Measurements from ENCODE around the gene SLC25A36.
A peak's percentile ranks its signal among the peaks of the same experiment; 100 is the strongest.

Gene SLC25A36, protein sequence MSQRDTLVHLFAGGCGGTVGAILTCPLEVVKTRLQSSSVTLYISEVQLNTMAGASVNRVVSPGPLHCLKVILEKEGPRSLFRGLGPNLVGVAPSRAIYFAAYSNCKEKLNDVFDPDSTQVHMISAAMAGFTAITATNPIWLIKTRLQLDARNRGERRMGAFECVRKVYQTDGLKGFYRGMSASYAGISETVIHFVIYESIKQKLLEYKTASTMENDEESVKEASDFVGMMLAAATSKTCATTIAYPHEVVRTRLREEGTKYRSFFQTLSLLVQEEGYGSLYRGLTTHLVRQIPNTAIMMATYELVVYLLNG

DNA sequence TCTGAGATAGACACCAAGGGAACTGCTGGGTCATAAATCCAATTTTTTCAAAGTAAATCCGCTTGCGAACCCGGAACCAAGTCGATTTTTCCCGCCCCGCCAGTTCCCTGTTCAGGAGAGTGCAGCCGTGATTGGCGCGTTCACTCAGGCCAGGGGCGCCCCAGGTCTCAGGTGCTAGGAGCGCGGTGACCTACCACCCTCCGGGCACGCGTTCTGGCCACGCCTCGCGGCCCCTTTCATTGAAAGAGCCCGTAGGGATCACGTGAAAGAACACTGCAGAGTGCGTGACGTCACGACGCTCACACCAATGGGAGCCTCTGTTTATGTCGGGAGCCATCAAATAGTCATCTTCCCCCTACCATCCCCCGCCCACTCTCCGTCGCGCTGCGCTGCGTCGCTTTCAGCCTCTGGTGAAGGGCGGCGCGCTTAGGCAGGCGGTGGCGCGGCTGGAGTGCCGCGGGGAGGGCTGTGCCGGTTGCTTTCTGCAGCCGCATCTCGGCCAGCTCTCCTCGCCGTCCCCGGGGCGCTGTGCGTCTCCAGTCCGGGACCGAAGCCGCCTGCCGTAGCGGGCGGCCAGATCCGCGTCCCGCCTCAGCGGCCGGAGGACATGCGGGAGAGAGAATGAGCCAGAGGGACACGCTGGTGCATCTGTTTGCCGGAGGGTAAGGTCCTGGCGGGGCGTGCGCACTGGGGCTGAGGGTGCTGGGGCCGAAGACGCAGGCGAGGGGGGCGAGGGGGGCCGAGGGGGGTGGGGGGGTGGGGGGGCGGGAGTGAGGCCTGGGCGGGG, at the start of gene SLC25A36:
Gene SLC25A36 (plus strand): TSS at position 403 of the 787 bp plus-strand sequence. CDS start 219 bp downstream, at position 622.
- intact Hi-C loops (cut with DNase I): no loop called here
- DNase-seq: peak; percentile 94 to 99 (median 96)

DNA sequence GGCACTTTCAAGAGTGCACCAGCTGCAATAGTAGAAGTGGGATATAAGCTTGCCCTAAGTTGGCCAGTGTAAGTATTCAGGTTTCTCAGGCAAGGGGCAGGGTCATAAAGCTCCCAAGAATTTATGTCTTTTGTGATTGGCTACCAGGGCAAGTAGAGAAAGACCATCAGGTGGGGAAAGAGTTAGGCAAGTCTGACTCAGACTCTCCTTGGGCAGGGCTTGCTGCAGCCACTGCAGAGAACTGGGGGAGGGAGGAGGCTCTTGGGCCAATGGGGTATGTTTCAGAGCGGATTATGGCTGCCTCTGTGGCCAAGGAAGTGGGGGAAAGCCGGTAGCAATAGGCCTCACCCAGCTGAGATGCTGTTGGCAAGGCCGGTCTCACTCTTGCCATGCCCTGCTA, 44.6 kb upstream of the SLC25A36 start:
- intact Hi-C loops (cut with DNase I): loop anchor here (10.0 kb wide), 1 partner anchor 208 kb away; no protein-coding TSS in a partner anchor
- no peak for DNase-seq

DNA sequence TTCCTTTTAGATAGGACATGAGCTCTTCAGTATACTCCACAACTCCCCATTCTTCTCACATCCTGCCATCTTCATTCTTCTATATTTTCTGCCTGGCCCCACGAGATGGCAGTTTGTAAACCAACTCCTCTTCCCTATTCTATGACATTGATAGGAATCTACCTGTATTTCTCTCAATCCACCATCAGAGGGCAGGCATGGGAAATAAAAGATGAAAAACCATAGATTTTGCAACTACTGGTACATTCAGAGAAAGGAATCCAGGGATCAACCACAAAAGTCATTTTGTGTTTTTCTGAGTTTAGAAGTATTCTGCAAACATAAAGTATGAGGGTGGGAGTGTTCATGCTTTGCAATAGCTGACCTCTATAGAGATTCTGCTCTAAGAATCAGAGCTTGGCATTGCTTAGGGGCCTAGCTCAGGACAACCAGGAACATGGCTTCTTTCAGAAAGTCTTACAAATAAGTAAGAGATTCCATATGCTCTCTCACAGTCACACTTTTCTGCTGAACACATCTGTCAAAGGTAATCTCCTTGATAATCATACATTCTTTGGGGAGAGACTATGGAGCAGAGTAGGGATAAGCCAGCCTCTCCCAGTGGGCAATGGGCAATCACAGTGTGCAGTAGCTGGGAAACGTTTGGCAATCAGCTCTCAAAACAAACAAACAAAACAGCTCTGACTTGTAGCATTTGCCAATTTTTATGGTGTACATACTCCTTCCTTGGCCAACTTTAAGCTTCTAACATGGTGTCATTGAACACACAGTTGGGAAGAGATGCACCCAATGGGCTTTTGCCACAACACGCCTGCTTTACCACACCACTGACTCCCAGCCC, 43.1 kb upstream of the SLC25A36 start:
- intact Hi-C loops (cut with DNase I): loop anchor here (1.0 to 10.0 kb wide), 2 partner anchors 206 to 294 kb away; no protein-coding TSS in a partner anchor
- no peak for DNase-seq

DNA sequence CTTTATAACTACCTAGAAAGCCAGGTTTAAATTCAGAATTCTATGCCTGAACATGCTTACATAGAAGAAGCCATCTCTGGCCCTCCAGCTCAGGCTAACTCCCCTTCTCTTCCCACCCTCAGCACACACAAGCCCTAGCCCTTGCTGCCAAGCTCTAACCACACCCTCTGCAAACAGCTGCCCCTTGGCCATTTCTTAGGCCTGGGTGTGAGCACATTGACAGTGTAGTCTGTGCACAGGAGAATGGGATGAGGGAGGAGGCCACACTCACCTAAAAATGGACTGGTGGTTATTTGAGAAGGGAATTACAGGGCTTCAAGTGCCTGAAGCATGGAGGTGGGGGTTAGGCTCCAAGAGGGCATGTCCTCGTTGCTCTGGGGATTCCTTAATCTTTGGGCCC, 42.3 kb upstream of the SLC25A36 start:
- intact Hi-C loops (cut with DNase I): loop anchor here (10.0 kb wide), 1 partner anchor 205 kb away; no protein-coding TSS in a partner anchor
- no peak for DNase-seq

DNA sequence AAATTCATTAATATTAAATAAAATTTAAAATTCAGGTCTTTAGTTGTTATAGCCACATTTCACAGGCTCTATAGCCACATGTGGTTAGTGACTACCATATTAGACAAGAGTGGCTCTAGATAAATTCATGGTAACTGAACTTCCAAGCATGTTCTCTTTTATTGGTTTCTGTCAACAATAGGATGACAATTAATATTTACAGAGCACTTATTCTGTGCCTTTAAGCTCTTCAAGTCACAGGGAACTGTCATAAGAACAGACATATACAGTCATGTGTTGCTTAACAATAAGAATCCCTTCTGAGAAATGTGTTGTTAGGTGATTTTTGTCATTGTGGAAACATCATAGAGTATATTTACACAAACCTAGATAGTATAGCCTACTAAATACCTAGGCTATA, 38.8 kb upstream of the SLC25A36 start:
- intact Hi-C loops (cut with DNase I): no loop called here
- DNase-seq: no peak

DNA sequence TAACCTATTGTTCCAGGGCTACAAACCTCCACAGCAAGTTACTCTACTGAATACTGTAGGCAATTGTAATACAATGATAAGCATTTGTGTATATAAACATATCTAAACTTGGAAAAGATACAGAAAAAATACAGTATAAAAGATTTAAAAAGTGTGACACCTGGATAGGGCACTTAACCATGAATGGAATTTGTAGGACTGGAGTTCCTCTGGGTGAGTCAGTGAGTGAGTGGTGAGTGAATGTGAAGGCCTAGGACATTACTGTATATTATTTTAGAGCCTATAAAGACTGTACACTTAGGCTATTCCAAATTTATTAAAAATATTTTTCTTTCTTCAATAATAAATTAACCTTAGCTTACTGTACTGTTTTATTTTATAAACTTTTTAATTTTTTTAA, 38.4 kb upstream of the SLC25A36 start:
- intact Hi-C loops (cut with DNase I): no loop called here
- DNase-seq: no peak

DNA sequence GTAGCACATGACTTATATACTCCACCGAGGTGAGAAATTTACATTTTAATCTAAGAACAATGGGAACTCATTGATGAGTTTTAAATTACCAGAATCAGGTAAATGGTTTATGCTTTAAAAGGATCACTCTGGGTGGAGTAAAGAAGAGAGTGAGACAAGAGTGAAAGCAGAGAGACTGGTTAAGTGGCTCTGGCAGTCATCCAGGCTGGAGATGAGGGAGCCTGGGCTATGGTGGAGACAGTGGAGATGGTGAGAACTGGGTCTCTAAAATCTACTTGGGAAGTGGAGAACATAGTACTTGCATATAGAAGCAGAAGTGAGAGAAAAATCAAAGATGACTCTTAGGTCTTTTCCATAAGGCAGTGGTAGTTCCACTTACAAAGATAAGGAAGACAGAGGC, 37.1 kb upstream of the SLC25A36 start:
- DNase-seq: no peak
- intact Hi-C loops (cut with DNase I): no loop called here

DNA sequence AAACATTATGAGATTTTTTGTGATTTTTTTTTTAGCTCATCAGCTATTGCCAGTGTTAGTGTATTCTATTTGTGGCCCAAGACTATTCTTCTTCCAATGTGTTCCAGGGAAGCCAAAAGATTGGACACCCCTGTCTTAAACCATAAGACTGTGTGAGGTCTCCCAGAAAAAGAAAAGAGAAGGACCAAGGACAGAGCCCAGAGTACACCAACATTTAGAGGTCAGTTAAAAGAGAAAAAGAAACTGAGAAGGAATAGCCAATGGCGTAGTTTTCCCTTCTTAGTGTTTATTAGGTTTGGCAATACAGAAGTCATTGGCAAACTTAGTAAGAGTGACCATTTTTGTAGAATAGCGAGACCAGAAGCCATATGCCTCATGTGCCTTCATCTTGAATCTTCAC, 36.1 kb upstream of the SLC25A36 start:
- intact Hi-C loops (cut with DNase I): no loop called here

DNA sequence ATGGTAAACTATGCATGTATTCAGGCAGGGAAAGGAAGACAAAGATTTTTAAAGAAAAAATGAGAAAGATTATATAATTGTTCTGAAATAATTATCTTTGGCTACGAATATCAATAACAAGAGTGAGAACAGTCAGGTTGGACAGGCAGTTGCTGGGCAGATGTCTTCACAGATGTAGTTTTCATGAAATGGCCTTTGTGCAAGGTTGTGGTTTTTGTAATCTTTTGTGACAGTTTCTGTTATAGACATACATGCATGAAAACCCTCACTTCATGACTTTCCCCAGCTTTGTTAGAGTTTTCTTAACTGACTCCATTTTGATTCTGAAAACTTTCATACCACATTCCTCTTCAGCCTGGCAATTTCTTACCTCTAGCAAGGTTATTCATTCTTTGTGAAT, 34.9 kb upstream of the SLC25A36 start:
- DNase-seq: no peak
- intact Hi-C loops (cut with DNase I): no loop called here

More for the DNA sequence above, 36.1 kb upstream of the SLC25A36 start:
- DNase-seq: no peak

DNA sequence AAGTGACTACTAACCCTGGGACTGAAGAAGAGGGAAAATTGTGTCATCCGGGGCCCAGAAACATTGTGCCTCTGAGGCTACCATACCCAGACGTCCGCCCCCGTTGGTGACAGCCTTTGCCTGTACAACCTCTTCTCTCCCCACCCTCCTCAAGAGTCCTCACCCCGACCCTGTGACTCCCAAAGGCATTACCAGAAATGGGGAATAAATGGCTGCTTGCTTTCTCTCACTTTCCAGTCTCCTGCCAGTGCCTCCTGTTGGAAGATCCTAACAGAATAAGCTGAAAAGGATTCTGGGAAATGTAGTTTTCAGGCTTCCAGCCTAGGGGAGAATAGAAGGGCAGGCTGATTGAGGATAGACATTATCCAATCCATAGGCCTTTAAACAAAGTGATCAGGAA, 30.8 kb upstream of the SLC25A36 start:
- peak in 3 of 10 donors; percentile 9 to 84 (median 16) for DNase-seq
- intact Hi-C loops (cut with DNase I): no loop called here

DNA sequence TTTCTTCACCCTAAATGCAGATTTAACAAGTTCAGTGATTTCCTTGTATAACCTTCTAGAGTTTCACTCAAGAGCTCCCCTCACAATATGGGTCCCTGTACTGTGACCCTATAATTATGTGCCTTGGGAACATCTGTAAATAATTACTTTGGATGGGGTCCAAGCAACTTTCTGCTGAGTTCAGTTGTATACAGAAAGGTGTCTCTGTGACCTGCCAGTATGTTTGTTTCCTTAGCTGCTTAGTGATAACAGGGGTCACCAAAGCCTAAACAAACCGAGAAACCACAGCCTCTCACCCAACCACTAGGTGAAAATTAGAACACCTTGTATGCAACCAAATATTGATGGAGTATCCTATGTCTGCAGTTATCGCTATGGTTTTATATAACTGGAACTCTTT, 29.8 kb upstream of the SLC25A36 start:
- no peak for DNase-seq
- intact Hi-C loops (cut with DNase I): no loop called here

DNA sequence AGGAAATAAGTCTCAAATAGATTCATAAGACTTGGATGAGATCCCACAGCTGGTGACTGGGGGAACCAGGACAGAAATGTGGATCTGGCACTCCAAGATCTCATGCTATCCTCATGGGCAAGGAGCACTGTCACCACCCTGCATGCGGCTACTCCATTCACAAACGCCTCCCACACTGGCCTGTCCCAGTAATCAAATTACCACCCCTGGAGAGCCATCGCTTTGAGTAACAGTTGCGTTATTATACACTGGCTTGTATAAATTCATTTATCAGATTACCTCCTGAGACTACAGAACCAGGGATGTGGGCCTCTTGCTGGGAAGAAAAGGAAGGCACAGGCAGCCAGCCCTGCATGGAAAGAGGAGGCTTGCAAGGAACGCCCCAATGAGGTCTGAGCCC, 27.9 kb upstream of the SLC25A36 start:
- no peak for DNase-seq
- intact Hi-C loops (cut with DNase I): no loop called here

DNA sequence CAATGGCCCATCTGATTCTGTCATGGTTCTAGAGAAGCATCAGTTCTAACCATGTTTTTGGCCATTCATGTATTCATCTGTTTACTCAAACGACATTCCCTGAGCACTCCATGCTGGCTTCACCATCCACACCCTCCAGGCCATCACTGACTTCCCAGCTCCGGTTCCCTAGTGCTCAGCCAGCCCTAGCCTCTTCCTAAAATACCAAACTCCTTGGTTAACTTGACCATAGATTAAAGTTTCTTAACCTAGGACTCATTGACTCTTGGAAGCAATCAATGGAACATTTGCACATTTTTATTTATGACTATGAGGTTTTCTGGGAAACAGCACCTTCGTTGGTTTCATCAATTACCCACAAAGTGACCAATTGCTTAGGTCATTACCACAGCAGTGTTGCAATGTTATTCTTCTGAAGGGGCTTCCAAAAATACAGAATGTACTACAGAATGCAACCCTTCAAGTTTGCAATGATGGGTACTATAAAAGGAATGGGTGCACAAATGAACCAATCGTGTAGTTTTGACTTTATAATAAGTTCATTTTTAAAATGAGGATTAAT, 27.2 kb upstream of the SLC25A36 start:
- intact Hi-C loops (cut with DNase I): no loop called here
- DNase-seq: no peak

DNA sequence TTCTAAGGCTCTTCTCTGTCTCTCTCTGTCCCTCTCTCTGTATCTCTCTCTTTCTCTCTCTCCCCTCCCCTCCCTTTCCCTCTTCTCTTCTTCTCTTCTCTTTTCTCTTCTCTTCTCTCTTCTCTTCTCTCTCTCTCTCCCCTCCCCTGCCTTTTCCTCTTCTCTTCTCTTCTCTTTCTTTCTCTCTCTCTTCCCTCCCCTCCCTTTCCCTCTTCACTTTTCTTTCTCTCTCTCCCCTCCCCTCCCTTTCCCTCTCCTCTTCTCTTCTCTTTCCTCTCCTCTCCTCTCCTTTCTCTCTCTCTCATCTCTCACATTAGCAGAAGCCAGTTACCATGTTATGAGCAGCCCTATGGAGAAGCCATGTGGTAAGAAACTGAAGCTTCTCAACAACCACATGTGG, 25.0 kb upstream of the SLC25A36 start:
- no peak for DNase-seq

DNA sequence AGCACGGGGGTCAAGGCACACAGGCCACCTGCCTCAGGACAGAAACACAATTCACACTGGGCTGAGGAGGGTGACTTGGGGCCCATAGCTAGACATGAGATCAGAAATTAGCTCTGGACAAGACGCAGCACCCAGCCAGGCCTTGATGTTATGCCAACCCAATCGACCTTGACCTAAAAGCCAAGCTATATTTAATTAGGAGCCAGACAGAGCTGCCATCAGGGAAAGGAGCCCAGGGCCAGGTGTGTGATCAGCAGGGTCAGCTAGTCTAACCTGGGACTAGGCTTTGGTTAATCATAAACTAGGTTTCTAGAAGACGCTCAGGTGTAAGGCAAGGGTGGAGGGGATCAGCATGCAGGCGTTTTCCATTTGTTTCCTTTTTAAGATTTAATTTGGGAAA, 23.9 kb upstream of the SLC25A36 start:
- peak in 1 of 10 donors; percentile 59 for DNase-seq
- intact Hi-C loops (cut with DNase I): no loop called here

More for the DNA sequence above, 25.0 kb upstream of the SLC25A36 start:
- intact Hi-C loops (cut with DNase I): no loop called here

DNA sequence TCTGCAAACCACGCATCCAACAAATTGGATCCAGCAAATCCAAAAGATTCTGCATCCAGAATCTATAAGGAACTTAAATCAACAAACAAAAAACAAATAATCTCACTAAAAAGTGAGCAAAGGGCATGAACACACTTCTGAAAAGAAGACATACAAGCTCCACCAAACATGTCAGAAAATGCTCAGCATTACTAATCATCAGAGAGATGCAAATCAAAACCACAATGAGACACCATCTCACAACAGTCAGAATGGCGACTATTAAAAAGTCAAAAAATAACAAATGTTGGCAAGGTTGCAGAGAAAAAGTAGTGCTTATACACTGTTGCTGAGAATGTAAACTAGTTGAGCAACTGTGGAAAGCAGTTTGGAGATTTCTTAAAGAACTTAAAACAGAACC, 21.6 kb upstream of the SLC25A36 start:
- no peak for DNase-seq
- intact Hi-C loops (cut with DNase I): no loop called here

DNA sequence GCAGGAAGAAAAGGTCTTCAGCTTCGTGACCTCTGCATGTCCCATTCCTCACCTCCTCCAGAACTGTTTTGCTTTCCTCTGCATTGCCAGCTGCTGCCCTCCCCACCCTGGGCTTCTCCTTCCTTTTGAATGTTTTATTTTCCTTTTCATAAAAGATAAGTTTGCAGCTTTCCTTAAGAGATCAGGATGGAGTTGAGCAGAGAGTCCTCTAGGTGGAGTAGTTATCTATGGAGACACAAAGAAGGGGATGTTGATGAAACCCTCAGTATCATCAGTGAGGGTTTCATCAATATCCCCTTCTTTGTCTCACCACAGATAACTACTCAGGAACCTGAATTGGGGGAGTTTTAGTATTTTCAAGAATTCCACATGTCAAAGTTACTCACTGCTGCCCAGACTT, 19.0 kb upstream of the SLC25A36 start:
- intact Hi-C loops (cut with DNase I): no loop called here
- DNase-seq: no peak

DNA sequence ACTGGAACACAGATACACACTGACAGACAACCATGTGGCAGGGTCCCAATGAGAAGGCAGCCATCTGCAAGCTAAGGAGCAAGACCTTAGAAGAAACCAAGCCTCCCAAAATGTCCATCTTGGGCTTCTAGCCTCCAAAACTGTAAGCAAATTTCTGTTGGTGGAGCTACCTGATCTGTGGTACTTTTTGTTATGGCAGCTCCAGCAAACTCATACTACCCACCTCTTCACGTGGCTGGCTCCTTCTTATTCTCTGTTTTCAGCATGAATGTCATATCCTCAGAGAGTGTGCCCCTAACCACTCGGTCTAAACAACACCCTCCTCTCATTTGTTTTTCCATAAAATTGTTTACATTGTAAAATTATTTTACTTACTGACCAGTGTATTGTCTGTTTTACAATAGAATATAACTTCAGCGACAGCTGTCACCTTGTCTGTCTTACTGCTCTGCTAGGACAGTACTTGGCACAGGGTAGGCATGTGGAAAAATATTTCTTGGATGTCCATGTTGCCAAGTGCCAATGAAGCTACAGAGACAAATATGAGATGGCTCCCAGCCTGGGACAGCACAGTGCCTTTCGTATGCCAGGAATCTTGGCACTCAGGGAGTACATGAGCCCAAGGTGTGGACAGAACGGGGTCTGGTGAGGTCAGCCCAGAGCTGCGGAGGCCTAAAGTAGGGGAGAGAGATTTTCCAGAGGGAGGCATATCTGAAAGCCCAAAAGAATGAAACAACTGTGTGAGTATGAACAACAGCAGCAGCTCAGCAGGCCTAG, 17.4 kb upstream of the SLC25A36 start:
- intact Hi-C loops (cut with DNase I): no loop called here
- DNase-seq: no peak

DNA sequence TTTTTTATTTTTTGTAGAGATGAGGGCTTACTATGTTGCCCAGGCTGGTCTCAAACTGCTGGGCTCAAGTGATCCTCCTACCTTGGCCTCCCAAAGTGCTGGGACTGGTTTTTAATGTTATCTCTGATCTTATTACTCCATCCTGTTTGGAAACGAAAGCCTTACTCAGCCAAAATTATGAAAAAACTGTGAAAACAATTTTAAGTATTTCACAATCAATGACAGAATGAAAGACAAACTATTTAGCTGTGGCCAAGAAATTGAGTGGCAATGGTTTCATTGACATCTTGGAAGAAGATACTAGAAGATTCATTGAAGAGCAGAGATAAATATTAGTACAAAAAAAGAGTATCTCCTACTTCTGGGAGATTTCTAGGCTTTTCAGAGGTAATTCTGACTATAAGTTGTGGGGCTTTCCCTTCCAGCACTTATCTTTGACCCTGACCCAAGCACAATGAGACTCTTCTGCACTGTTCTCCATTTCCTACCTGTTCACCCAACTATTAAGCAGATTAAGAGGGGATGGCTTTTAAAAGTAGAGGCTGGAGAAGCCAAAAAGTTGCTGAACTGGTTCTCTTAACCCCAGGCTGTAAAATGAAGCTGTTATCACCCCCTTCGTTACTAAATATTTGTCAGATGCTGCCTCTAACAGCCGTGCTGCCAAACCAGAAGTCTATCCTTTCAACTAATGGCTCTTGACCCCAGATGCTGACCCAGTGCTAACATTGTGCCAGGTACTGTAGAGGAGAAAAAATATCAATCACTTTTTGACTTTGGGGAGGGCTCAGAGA, 14.2 kb upstream of the SLC25A36 start:
- DNase-seq: no peak
- intact Hi-C loops (cut with DNase I): no loop called here
